OCI-LY7 (cell line): Measurements from ENCODE around the gene DNAJC11. TPM values are rescaled to one million over a fixed set of nuclear protein-coding genes. Genes with fewer than 3 reads are reported as not detected.

Experiments
- BruUV-seq: library from RNA; stranded (reverse); fragments of 400-500 nt; replicated peaks from 2 replicates; lab custom pipeline; 2021; lab: Mats Ljungman, UMichigan
- CTCF ChIA-PET: fragments of 300-600 bp; sonication (Branson Sonifier 250); formaldehyde crosslinking; loops from one replicate; lab custom pipeline; 2022; ENCODE audit warnings: antibody characterized with exemption; ENCODE audit not compliant: unreplicated experiment; lab: Charles Lee
- POLR2A ChIA-PET: fragments of 300-600 bp; sonication (Branson Sonifier 250); formaldehyde crosslinking; loops from one replicate; lab custom pipeline; 2022; ENCODE audit warnings: antibody characterized with exemption; lab: Charles Lee
- DNase-seq: peaks from one replicate; pipeline ENCODE4 v3.0.0-alpha.2; 2015; ENCODE audit warnings: low spot score
- H2AFZ ChIP-seq: fragments of 200-600 bp; sonication (generic), shearing (Covaris generic); 2 replicates; pipeline ENCODE4 v1.6.1; 2014; ENCODE audit warnings: mild to moderate bottlenecking, antibody characterized with exemption, low read length, moderate library complexity
- H3K27ac ChIP-seq: fragments of 200-600 bp; sonication (generic); 2 replicates; pipeline ENCODE4 v1.5.1; 2014; ENCODE audit warnings: mixed run types, low read depth, mild to moderate bottlenecking, moderate library complexity, low read length, inconsistent platforms; ENCODE audit not compliant: poor library complexity, severe bottlenecking
- H3K36me3 ChIP-seq: fragments of 200-600 bp; sonication (generic); 2 replicates; pipeline ENCODE4 v1.6.1; 2014; ENCODE audit warnings: mild to moderate bottlenecking, antibody characterized with exemption, low read length, moderate library complexity, mixed read lengths; ENCODE audit not compliant: insufficient read depth
- H3K4me1 ChIP-seq: fragments of 200-600 bp; sonication (generic); 2 replicates; pipeline ENCODE4 v1.5.1; 2014; ENCODE audit warnings: mild to moderate bottlenecking, low read length; ENCODE audit not compliant: insufficient read depth, poor library complexity, severe bottlenecking
- H3K4me2 ChIP-seq: fragments of 200-600 bp; sonication (generic); 2 replicates; pipeline ENCODE4 v1.6.1; 2014; ENCODE audit warnings: mild to moderate bottlenecking, low read length
- H3K4me3 ChIP-seq: fragments of 200-600 bp; sonication (generic); 2 replicates; pipeline ENCODE4 v1.5.1; 2014; ENCODE audit warnings: mild to moderate bottlenecking, low read depth, low read length; ENCODE audit not compliant: poor library complexity, severe bottlenecking
- H3K79me2 ChIP-seq: fragments of 200-600 bp; sonication (generic); 2 replicates; pipeline ENCODE4 v1.6.1; 2016; ENCODE audit warnings: low read depth, mild to moderate bottlenecking, low read length, moderate library complexity, mixed read lengths; ENCODE audit not compliant: insufficient read depth
- H3K9me2 ChIP-seq: fragments of 200-600 bp; sonication (generic); 2 replicates; pipeline ENCODE4 v1.6.1; 2016; ENCODE audit warnings: mild to moderate bottlenecking, low read length, mixed read lengths; ENCODE audit not compliant: insufficient read depth
- H3K9me3 ChIP-seq: fragments of 200-600 bp; sonication (generic); 2 replicates; pipeline ENCODE4 v1.6.1; 2014; ENCODE audit warnings: mild to moderate bottlenecking, mixed run types, low read length, mixed read lengths
- H4K20me1 ChIP-seq: fragments of 200-600 bp; sonication (generic); 2 replicates; pipeline ENCODE4 v1.6.1; 2014; ENCODE audit warnings: mild to moderate bottlenecking, antibody characterized with exemption, low read length, moderate library complexity, mixed read lengths; ENCODE audit not compliant: insufficient read depth
- EZH2phosphoT487 ChIP-seq: fragments of 200-600 bp; sonication (generic); IDR thresholded peaks from 2 replicates; pipeline ENCODE4 v1.6.1; 2018; ENCODE audit warnings: low read depth, borderline replicate concordance, mild to moderate bottlenecking, mixed run types, antibody characterized with exemption, low read length, moderate library complexity, mixed read lengths
- intact Hi-C: fragments of 100-400 bp; cut with micrococcal nuclease; formaldehyde crosslinking; loops from one replicate; pipeline ENCODE4 v1.10.0; 2022; ENCODE audit not compliant: unreplicated experiment
- total RNA-seq, 2 experiments: library from RNA; depleted of rRNA in 1 of 2; stranded (reverse); fragments of >200 nt in 1 of 2; shearing (Covaris generic) in 1 of 2; gene quantifications; 2 replicates each; pipeline ENCODE4 v1.2.3, GENCODE V29; 2014 to 2022
- TF ChIP-seq, protein P1 (sequence below): fragments of 200-600 bp; sonication (generic); conservative IDR thresholded peaks from 2 replicates; pipeline ENCODE4 v1.5.1; 2014; ENCODE audit warnings: mild to moderate bottlenecking, antibody characterized with exemption, low read length, moderate library complexity, mixed read lengths

DNAJC11 gene
- total RNA-seq, 2 experiments from 2014 or later, result 31.0 to 65.6 TPM

DNA sequence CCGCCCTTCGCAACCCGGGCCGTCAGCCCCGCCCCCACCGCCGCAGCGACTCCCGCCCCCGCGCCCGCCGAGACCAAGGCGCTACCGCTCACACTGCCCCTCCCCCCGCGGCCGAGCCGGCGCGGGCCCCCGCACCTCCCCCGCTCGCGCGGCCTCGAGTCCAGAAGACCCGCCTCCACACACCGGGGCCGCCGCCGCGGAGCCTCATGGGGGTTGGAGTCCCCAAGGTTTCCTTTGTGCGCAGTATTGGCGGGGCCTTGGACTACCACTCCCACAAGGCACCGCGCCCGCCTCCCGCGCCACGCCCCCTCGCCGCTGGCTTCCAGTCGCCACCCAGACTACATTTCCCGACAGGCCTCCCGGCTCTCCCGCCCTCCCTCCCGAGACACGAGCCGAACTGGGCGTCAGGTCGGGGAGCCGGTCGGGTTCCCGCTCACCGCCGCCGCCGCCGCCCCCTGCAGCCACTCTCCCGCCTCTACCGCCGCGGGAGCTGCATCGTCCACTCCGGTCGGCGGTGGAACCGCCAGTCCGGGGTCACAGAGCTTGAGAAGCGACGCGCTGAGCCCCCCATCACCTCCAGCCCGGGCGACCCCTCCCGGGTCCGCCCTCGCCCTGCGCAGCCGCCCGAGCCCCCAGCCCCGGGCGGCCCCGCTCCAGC lies 88.1 kb downstream of the DNAJC11 start, which contains the start of gene PHF13:
PHF13 (plus strand) TSS at position 371 of the 658 bp plus-strand sequence. CDS start 336 bp downstream, outside the sequence.
- Histone ChIP-seq H2AFZ (peak within 1 kb of the TSS; percentile 87), H3K36me3 (peaks cover 12% of the 10 kb centered on the region), H3K4me1 (peaks cover 17% of the 10 kb centered on the region), H3K79me2 (peaks cover 12% of the 10 kb centered on the region), H3K9me3 (no peaks in the 10 kb centered on the region), H3K4me2 (peak within 1 kb of the TSS; percentile 87), H4K20me1 (peaks cover 6% of the 10 kb centered on the region; the same call in 1 of the 2 replicates), H3K9me2 (no peaks in the 10 kb centered on the region), H3K27ac (peak within 1 kb of the TSS; percentile 20), H3K4me3 (peak within 1 kb of the TSS; percentile 94)
- BruUV-seq, result no TSS peak
- ChIA-PET POLR2A (interaction anchor here (0.8 kb wide), 1 partner anchor 34 kb away, joined by 3 read pairs; the partner anchor contains the start of gene ZBTB48), CTCF (no interaction called here)
- no peak for TF ChIP-seq EZH2phosphoT487
- TF ChIP-seq, protein P1, sequence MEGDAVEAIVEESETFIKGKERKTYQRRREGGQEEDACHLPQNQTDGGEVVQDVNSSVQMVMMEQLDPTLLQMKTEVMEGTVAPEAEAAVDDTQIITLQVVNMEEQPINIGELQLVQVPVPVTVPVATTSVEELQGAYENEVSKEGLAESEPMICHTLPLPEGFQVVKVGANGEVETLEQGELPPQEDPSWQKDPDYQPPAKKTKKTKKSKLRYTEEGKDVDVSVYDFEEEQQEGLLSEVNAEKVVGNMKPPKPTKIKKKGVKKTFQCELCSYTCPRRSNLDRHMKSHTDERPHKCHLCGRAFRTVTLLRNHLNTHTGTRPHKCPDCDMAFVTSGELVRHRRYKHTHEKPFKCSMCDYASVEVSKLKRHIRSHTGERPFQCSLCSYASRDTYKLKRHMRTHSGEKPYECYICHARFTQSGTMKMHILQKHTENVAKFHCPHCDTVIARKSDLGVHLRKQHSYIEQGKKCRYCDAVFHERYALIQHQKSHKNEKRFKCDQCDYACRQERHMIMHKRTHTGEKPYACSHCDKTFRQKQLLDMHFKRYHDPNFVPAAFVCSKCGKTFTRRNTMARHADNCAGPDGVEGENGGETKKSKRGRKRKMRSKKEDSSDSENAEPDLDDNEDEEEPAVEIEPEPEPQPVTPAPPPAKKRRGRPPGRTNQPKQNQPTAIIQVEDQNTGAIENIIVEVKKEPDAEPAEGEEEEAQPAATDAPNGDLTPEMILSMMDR, result no peak
- intact Hi-C loops, result loop anchor here (1.0 kb wide), 1 partner anchor 59 kb away; the partner anchor contains the start of gene NOL9
- DNase-seq, result peak; percentile 99

DNA sequence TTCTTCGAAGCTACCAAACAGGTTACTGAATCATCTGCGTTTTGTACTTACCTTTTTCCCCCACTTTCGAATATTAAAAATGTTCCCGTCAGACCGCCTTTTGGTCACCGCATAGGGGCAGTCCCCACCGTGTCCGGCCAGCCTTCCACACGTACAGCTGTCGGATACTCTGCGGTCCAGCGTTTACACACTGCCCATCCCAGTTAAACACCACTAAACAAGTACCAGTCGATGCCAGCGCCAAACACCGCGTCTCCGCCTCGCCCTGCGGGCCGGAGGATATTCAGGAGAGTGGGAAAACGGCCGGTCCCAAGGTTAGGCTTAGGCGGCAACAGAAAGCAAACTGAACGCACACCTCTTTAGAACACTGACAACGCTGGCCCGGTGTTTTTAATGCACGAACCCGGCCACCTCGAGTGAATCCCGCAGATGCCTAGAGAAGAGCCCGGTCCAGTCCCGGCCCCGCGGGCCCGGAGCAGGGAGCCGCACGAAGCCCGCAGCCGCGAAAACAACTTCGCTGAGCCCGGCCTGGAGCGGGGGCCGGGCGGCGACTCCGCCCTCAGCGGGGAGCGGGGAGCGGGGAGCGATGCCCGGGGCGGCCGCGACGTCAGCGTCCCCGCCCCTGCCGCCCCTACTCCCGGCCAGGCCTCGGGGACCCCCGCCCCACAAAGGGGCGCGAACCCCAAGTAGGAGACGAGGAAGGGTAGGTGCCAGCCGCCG lies 88.8 kb downstream of the DNAJC11 start:
- intact Hi-C loops, result loop anchor here (1.0 kb wide), 1 partner anchor 58 kb away; the partner anchor contains the start of gene NOL9
- no TSS peak for BruUV-seq
- peak; percentile 59 for DNase-seq

More for the DNA sequence above, 88.8 kb downstream of the DNAJC11 start:
- TF ChIP-seq, protein P1, result no peak
- no peak for TF ChIP-seq EZH2phosphoT487
- ChIA-PET POLR2A (no interaction called here), CTCF (no interaction called here)
- Histone ChIP-seq H3K4me3 (peak overlapping the region; percentile 94), H3K36me3 (peaks cover 5% of the 10 kb centered on the region), H3K27ac (peak overlapping the region; percentile 2), H3K9me3 (no peaks in the 10 kb centered on the region), H3K79me2 (peaks cover 12% of the 10 kb centered on the region), H2AFZ (peak overlapping the region; percentile 87), H3K9me2 (no peaks in the 10 kb centered on the region), H4K20me1 (peaks cover 6% of the 10 kb centered on the region; the same call in 1 of the 2 replicates), H3K4me1 (peaks cover 17% of the 10 kb centered on the region), H3K4me2 (peak overlapping the region; percentile 87)
